GM18505 (cell line): ENCODE data around the gene IHH.
A peak's percentile ranks its signal among the peaks of the same experiment; 100 is the strongest.

Experiments
- ATAC-seq: cut with Tn5 transposase; IDR thresholded peaks from one replicate; pipeline ENCODE4 v1.9.1; 2021; ENCODE audit not compliant: unreplicated experiment
- POLR2A ChIP-seq: IDR thresholded peaks from 4 replicates; pipeline ENCODE4 v1.6.1; 2011; ENCODE audit warnings: borderline replicate concordance; ENCODE audit not compliant: insufficient read depth, insufficient read length; ENCODE audit errors: extremely low read depth

The IHH gene

DNA sequence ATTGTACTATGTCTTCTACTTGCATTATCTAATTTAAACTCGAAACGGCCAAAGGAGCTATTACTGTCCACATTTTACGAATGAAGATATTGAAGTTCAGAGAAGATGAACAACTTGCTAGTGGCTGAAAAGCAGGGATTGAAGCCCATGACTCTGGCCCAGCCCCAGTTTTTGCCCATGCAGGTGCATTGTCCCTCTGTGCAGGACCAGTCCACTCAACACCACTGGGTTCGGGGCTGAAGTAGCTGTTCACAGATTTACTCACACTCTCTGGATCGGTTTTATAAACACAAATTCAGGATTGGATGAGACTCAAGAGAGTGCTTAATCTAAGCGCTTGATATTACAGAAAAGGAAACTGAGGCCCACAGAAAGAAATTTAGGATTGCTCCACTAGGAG, 1.4 kb upstream of the IHH start:
- no peak for TF ChIP-seq POLR2A
- ATAC-seq: no peak

GRCh38 chr2:219059725-219060682, 717 bp downstream of the IHH start:
- no peak for TF ChIP-seq POLR2A
- no peak for ATAC-seq

DNA sequence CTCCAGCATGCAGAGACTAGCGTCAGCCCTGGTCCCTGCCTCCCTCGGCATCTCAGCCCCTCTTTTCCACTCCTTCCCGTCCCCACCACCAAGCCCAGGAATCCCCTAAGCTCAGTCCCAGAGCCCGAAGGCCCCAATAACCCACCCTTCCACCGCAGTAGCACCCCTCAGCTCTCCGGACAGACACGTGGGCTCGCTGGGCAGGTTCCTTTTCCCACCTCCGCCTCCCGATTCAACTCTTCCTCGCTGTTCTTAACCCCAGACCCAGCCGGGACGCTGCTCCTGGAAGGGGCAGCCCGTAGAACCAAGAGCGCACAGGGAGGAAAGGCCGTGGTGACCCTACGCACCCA, 1.4 kb downstream of the IHH start:
- TF ChIP-seq POLR2A: no peak
- ATAC-seq: no peak

DNA sequence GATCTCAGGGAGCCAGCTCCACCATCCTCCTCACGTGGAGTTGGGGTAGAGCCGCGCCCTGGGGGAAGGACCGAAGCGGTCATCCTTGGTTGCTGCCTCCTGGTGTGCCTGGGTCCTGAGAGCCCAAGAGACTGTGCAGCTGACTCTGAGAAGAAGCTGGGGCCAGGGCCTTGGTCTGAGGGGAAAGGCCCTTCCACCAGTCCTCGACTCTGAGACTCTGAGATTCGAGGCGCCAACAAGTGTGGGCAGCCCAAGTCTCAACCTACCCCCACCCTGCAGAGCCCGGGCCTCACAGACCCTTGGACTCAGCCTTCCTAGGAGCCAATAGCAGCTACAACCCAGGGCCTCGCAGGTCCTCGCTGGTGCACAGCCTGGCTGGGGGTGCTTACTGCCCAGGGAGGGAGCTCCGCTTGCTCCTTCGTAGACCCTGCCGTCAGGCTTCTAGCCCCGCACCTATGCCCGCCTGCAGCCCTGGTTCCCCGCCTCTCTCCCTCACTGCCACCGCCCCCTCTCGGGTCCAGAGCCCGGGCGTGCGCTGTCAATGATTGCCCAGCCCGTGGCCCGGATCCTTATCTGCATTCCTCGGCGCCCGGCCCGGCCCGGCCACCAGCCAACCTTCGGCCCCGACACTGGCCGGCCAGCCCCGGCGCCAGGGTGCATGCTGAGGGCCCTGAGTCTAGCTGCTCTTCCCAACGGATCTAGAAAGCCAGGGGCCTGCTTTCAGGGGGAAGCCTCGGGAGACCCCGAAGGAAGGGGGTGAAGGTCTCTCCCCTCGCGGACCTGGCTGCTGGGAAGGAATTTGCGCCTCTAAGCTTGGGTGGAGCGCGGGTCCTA, 2.0 kb downstream of the IHH start:
- no peak for TF ChIP-seq POLR2A
- ATAC-seq: no peak

DNA sequence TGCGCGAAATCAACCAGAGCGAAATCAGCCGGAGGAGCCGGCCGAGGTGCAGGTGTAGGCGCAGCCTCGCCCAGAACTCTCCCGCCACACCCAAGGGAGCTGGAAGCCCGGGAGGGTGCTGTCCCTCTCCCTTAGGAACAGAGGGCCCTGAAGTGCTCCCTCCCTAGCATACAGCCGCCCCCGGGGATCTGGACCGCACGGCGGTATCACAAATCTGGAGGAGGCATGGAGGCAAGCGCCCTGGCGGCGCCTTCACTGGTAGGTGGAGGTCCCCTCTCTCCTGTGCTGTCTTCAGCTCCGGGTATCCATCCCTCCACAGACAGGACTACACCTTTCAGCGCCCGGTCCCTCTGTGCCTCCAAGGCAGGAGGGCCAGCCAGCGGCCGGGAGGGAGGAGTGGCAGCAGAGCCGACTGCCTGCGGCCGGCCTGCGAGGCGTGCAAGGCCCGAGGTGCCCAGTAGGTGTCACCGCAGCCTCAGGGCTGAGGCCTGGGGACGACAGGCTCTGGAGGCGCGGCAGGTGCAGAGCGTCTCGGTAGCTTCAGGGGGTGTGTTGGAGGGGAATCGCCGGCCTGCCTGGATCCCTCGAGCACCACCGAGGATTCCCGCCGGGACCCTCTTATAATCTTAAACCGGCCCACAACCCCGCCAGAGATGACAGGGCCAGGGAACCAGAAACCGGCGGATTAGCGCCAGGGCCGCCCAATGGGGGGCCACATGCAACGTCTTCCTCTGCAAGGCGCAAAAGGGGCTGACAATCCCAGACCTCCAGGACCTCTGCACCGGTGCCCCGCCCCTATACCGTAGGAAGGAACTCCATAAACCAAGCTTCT, 2.8 kb downstream of the IHH start:
- TF ChIP-seq POLR2A: no peak
- ATAC-seq: peak; percentile 84

- no peak for ATAC-seq
- no peak for TF ChIP-seq POLR2A
Measured at GRCh38 chr2:219056896-219057708, 3.6 kb downstream of the IHH start.

GRCh38 chr2:219056176-219056895, 4.4 kb downstream of the IHH start:
- TF ChIP-seq POLR2A: no peak
- no peak for ATAC-seq

DNA sequence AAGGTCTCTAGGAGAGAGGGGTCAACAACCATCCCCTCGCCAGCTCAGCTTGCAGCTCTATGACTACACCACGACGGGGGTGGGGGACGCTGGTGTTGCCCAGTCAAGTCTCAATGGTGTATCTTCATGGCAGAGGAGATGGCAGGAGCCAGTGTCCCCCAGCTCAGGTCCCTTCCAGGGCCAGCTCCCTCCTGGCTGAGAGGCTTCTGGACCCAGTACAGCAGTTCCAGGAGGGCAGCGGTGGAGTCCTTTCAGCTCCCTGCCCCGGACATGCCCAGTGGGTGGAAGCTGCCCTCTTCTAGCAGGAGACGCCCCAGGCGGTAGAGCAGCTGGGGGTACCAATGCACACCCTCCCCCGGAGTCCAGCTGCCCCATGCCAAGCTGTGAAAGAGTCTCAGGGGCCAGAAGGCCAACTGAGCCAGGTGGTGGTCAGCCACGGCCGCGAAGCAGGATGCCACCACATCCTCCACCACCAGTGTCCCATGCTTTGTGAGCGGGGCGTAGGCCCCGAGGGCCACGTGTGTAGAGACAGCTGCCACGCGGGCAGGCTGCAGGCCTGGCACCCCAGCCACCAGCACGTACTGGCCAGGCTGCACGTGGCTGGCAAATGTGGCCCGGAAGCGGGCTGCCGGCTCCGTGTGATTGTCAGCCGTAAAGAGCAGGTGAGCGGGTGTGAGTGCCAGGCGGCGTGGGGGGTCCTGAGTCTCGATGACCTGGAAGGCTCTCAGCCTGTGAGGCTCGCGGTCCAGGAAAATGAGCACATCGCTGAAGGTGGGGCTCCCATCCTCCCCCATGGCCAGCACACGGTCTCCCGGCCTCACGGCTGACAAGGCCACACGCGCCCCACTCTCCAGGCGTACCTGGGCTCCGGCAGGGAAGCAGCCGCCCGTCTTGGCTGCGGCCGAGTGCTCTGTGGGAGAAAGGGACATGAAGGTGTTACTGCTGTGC, 5.5 kb downstream of the IHH start:
- ATAC-seq: no peak
- TF ChIP-seq POLR2A: no peak

DNA sequence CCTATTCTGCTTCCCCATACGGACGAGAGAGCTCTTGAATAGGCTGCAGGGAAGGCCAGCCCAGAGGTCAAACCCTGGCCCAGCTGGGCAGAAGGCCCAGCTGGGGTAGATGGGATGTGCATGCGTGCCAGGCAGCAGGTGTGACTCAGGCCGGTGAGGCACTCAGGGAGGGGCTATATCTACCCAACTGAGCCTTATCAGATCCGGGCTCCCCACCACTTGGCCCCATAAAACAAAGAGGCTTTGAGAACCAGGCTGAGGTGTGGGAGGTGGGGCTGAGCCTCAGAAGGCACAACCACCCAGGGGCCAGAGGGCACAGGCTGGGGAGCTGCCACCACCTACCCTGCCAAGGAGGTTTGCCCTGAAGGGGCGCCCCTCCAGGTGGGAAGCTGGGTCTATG, 11.4 kb downstream of the IHH start:
- no peak for ATAC-seq
- no peak for TF ChIP-seq POLR2A

GRCh38 chr2:219045937-219046550, 14.7 kb downstream of the IHH start:
- TF ChIP-seq POLR2A: no peak
- no peak for ATAC-seq
